GM04504 (cell line): ENCODE data around the gene PSENEN.
"Not testable (repeated sequence)": the region's sequence is repeated elsewhere in the genome, so short reads cannot be mapped to it uniquely, and the experiment has no call there.

Experiments
- DNase-seq: peaks from one replicate; pipeline ENCODE4 v3.0.0-alpha.2; 2012; ENCODE audit warnings: low read depth

Gene PSENEN

DNA sequence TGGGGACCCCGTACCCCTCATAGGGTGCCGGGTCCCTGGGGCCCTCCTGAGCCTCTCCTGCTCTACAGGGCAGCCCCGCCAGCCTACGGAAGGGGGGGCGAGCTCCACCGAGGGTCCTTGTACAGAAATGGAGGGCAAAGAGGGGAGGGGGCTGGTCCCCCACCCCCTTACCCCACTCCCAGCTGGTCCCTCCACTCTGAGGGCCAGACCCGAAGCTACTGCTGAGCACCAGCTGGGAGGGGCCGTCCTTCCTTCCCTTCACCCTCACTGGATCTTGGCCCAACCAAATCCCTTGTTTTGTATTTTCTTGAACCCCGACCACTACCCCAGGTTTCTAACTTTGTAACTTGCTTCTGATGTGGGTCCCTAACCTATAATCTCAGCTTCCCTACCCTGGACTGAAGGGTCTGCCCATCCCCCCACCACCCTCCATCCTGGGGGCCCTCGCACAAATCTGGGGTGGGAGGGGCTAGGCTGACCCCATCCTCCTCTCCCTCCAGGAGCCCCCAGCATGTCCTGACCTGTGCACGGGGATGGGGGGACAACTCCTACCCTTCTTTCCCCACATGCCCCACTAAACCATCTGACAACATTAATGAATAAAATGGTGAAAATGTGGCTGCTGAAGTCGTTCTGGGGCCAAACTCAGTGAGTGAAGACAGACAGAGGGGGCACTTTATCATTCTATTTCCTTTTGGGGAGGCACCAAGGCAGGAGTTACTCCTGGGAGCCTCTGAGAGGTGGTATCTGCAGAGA lies 42.9 kb downstream of the PSENEN start:
- no peak for DNase-seq

DNA sequence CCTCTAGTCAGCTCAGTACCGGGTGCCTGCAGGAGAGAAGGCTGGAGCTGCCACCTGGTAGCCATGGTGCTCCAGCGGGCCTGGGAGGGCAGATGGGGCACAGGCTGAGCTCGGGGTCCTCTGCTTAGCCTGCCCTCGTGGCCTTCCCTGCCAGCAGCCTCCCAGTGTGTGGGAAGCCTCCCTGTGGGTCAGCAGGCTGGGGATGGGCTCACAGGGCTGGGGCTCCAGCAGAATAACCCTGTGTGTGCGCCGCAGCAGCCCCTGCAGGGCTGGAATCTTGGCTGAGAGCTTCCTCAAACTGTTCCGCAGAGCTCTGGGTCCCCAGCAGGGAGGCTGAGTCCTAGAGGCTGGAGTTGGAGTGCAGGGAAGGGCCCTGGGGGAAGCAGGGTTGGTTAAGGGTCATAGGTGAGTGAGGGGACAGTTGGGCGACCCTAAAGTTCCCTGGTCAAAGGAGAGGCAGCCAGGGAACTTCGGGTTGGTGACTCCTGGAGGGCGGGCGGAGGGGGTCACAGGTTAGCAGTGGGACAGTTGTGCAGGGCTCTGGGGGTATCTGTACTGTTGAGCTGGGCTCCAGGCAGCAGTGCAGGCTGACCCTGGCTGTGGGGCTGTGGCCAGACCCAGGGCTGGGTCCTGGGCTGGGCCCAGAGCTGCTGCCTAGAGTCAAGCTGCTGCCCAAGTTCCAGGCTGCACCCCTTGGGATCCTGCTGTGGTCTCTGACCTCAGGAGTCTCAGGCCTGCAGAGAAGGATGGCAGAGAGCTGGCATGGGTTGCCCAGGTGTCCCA lies 43.9 kb downstream of the PSENEN start:
- DNase-seq, result no peak

DNA sequence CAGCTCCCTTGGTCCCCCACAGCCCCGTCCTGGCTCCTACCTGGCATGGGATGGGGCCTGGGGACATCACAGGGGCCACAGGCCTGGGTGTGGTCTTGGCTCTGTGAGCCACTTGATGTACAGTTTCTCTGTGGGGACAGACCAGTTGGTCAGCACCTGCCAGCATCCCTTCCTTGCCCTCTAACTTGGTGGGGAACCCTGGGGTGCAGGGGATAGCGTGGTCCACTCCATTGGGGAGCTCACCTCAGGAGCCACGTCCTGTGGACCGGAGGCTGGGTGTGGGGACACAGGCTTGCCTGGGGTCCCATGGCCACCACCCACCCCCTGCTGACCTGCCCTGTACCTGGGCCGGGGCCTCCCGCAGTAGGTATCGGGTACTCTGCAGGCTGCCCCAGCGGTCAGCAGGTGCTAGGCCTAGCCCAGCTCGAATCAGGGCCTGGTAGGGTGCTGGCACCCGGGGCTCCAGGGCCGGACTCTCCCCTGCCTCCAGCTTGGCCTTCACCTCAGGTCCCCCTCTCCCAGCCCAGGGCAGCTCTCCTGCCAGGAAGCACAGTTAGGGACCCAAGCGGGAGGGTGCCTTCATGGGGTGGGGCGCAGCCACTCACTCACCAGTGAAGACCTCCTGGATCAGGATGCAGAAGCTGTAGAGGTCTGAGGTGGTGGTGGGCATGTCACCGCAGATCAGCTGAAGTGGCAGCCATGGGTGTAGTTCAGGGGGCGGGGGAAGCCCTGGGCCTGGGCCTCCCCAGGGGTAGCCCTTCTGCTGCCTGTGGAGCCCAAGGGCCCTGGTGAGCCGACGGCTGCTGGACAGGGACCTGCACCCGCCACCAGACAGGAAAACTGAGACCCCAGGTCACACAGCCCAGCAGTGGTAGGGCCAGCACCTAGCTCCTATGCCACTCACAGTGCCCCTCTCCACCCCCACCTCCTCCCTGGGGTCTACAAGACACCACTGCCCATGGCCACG lies 44.8 kb downstream of the PSENEN start:
- no peak for DNase-seq

DNA sequence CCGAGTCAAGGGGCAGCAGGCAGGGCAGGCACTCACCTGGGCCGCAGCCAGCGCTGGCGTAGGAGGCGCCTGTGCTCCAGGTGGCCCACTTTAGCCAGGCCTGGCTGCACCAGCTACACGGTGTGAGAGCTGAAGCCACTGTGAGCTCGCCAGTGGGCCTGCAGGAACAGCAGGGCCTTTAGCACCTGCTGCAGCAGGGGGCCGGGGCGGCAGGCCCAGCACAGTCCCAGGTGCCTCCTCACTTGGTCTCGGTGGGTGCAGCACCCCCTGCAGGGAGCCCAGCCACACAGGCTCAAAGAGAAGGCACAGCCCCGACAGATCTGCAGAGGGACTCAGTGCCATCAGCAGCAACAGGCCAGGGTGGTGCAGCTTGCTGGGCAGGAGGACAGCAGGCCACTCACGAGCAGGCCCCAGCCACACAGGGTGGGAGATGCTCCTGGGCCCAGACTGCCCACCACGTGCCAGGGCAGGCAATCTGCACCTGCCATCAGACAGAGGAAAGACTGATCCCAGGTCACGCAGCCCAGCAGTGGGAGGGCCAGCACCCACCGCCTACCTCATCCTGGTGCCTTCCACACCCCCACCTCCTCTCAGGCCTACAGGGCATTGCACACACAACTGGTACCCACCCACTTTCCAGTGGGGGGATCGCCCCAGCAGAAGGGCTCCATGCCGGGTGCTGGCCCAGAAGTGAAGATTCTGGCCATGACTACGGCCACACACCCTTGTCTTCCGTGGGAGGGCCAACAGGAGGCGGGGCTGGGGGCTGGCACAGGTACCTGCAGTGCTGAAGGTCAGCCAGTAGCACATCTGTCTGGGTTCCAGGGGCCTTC lies 45.7 kb downstream of the PSENEN start:
- DNase-seq, result no peak

DNA sequence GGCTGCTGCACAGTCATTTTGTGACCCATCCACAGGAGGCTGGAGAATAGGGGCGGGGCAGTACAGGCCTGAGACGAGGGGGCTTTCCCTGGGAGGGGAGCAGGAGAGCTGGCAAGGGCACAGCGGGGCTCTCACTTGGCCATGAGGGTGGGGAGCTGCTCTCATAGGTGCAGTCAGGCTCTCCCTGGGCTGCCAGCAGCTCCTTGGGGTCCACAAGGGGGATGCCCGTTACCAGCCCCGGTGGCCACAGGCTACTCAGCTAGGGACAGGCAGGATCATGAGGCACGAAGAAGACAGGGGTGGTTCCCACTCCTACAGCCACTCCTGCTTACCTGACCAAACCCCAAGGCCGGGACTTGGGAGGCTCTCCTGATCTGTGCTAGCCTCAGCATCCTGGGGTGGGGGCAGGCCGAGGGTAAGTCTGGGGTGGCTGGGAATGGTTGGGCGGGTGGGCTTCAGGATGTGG lies 46.4 kb downstream of the PSENEN start:
- no peak for DNase-seq

DNA sequence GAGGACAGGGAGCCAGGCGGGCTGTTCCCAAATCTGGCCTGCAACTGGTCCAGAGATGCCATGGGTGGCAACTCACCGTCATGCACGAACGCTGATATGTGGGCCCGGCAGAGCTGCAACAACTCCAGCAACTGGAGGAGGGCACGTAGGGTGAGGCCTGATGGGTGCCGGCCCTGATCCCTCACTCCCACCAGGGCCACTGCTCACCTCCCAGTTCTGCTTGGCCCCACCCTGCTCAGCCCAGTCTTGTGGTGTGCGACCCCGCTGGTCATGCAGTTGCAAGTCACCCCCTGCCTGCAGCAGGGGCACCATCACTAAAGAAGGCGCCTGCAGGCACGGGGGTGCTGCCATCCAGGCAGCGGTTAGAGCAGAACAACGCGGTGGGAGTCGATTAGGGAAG lies 46.9 kb downstream of the PSENEN start:
- no peak for DNase-seq

DNA sequence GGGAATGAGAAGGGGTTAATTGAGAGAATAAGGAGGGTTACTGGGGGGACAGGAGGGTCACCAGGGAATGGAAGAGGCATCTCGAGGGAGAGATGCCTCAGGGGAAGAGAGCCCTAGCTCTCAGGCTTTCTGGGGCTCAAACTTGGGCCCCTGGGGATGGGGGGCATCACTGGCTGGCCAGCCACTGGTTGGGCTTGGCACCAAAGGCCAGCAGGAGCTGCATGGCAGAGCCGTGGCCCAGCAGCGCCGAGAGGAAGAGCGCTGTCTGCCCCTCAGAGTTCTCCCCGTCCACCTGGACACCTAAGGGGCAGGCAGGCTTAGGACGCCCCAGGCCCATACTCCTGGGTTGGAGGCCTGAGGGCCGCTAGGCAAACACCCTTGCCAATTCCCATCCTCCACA lies 47.4 kb downstream of the PSENEN start:
- DNase-seq, result no peak

DNA sequence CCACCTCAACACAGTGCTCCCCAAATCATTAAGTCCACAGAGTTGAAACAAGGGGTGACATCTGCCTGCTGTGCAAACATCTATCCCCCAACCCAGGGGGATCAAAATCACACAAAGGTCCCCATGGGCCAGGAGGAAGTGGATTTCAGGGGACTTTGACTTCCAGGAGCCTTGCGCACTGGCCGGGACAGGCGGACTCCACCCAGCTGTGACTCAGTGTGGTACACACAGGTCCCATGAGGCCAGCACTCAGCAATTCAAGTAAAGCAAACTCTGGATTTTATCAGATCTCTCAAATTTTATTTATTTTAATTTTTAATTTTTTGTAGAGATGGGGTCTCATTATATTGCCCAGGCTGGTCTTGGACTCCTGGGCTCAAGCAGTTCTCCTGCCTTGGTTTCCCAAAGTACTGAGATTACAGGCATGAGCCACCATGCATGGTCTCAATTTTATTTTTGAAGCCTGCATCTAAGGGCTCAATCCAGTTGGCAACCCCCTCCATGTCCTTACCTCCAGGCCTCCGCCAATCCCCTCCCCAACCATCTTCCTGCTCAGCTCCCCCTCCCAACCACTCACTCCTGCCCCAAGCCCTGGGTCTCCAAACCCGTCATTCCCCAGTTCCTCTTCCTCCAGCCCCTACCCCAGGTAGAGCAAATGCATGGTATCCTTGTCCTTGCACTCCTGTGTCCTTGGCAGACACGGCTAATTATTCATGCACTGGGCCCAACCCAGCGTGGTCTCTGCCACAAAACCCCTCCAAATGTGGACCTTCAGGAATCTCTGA lies 48.1 kb downstream of the PSENEN start:
- no peak for DNase-seq

DNA sequence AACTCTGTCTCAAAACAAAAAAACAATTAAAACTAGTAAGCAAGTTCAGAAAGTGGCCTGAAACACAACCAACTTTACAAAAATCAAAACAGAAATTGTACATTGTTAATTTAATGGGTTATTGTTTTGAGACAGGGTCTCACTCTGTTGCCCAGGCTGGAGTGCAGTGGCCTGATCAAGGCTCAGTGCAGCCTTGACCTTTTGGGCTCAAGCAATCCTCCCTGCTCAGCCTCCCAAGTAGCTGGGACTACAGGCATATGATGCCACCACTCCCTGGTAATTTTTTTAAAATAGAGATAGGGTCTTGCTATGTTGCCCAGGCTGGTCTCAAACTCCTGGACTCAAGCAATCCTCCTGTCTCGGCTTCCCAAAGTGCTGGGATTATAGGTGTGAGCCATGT lies 50.1 kb downstream of the PSENEN start:
- DNase-seq, result not testable (repeated sequence)
